DOHH2 (cell line): ENCODE measurements around the gene IER3.

Experiments
- EZH2phosphoT487 ChIP-seq: fragments of 200-600 bp; sonication (generic); IDR thresholded peaks from 2 replicates; pipeline ENCODE4 v1.6.1; 2017; ENCODE audit warnings: borderline replicate concordance, mild to moderate bottlenecking, antibody characterized with exemption, low read length, moderate library complexity, mixed read lengths
- TF ChIP-seq, protein P1 (sequence below): fragments of 200-600 bp; sonication (generic); IDR thresholded peaks from one replicate; pipeline ENCODE4 v1.5.1; 2014; ENCODE audit warnings: antibody characterized with exemption, mild to moderate bottlenecking, low read depth, low read length; ENCODE audit not compliant: poor library complexity, severe bottlenecking

DNA sequence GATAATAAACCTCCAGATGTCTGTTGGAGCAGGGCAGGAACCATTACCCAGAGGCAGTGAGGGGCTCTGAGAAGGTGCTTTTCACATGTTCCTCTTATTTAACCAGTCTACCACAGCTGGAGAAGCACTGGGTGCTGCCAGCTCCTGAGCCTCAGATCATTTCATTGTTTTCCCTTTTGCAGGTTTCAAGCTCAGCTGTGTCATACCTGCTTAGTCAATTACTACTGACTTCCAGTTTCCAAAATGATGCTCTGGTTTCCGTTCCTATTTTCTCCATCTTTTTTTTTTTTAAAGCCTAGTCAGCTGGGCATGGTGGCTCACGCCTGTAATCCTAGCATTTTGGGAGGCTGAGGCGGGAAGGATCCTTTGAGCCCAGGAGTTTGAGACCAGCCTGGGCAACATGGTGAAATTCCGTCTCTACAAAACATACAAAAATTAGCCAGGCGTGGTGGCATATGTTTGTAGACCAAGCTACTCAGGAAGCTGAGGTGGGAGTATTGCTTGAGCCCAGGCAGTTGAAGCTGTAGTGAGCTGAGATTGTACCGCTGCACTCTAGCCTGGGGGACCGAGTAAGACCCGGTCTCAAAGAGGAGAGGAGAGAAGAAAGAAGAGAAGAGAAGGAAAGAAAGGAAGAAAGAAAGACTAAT, 8.6 kb downstream of the IER3 start:
- TF ChIP-seq, protein P1, sequence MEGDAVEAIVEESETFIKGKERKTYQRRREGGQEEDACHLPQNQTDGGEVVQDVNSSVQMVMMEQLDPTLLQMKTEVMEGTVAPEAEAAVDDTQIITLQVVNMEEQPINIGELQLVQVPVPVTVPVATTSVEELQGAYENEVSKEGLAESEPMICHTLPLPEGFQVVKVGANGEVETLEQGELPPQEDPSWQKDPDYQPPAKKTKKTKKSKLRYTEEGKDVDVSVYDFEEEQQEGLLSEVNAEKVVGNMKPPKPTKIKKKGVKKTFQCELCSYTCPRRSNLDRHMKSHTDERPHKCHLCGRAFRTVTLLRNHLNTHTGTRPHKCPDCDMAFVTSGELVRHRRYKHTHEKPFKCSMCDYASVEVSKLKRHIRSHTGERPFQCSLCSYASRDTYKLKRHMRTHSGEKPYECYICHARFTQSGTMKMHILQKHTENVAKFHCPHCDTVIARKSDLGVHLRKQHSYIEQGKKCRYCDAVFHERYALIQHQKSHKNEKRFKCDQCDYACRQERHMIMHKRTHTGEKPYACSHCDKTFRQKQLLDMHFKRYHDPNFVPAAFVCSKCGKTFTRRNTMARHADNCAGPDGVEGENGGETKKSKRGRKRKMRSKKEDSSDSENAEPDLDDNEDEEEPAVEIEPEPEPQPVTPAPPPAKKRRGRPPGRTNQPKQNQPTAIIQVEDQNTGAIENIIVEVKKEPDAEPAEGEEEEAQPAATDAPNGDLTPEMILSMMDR, result no peak
- TF ChIP-seq EZH2phosphoT487, result no peak
